HL-60 (cell line): ENCODE measurements around the gene MDFIC2.

ENCODE experiments used
- DNase-seq, 2 experiments: peaks; one replicate each; pipeline ENCODE4 v3.0.0-alpha.2; 2010 to 2020; ENCODE audit warnings: low read depth in 1 of 2, low spot score in 1 of 2
- H3K27ac ChIP-seq: fragments of 250-450 bp; sonication (Bioruptor Pico); replicated peaks from 2 replicates; pipeline ENCODE4 v1.5.1; 2020; ENCODE audit warnings: mild to moderate bottlenecking, moderate library complexity
- H3K27me3 ChIP-seq: fragments of 250-450 bp; sonication (Bioruptor Pico); 2 replicates; pipeline ENCODE4 v1.5.1; 2021; ENCODE audit warnings: mild to moderate bottlenecking, moderate library complexity; ENCODE audit not compliant: insufficient read depth, poor library complexity, severe bottlenecking
- H3K4me3 ChIP-seq: replicated peaks from 2 replicates; pipeline ENCODE4 v1.5.1; 2011; ENCODE audit warnings: mild to moderate bottlenecking, control low read depth, low read length; ENCODE audit not compliant: insufficient read depth
- GABPA ChIP-seq: IDR thresholded peaks from 2 replicates; pipeline ENCODE4 v1.6.1; 2012; ENCODE audit warnings: low read depth
- POLR2AphosphoS5 ChIP-seq: IDR thresholded peaks from 2 replicates; pipeline ENCODE4 v1.6.1; 2012; ENCODE audit warnings: low read depth
- SPI1 ChIP-seq: IDR thresholded peaks from 2 replicates; pipeline ENCODE4 v1.6.1; 2012; ENCODE audit warnings: low read depth, mild to moderate bottlenecking, borderline replicate concordance
- long read RNA-seq: library from polyadenylated mRNA; unstranded; transcript quantifications from one replicate; pipeline ENCODE4 v2.0.0, GENCODE V29; 2020
- TF ChIP-seq, protein P1 (sequence below): IDR thresholded peaks from one replicate; pipeline ENCODE4 v1.5.1; 2011; ENCODE audit warnings: low read length, control low read depth, inconsistent platforms; ENCODE audit not compliant: insufficient read depth
- TF ChIP-seq, protein P2 (sequence below): IDR thresholded peaks from 2 replicates; pipeline ENCODE4 v1.6.1; 2012; ENCODE audit warnings: low read depth; ENCODE audit not compliant: insufficient replicate concordance

Gene MDFIC2
- long read RNA-seq = 0 reads

DNA sequence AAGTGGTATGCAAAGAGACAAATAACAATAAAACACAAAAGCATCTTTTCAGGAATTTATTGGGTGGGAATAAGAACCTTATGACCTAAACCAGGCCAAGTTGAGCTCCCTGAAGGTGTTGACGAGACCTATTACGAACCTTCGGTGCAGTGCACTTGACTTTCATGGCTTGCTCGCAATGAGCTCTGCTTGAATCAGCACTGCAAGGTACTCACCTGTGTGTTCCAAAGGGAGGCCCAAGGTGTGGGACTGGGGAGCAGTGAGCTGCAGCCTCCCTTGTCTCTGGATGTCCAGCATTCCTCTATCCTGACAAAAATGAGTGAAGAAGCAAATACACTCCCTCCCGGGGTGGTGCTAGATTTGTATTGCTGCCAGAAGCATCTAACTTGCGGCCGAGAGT, at the start of gene MDFIC2:
MDFIC2 (minus strand) TSS at position 303 of the 400 bp plus-strand sequence. CDS start 665 bp downstream, outside the sequence.
- DNase-seq = no peak
- Histone ChIP-seq H3K4me3 (no peak within 1 kb of the TSS), H3K27me3 (no peaks in the 10 kb centered on the region), H3K27ac (no peak within 1 kb of the TSS)
- TF ChIP-seq SPI1 (no peak), GABPA (no peak), POLR2AphosphoS5 (no peak)
- TF ChIP-seq, protein P1, sequence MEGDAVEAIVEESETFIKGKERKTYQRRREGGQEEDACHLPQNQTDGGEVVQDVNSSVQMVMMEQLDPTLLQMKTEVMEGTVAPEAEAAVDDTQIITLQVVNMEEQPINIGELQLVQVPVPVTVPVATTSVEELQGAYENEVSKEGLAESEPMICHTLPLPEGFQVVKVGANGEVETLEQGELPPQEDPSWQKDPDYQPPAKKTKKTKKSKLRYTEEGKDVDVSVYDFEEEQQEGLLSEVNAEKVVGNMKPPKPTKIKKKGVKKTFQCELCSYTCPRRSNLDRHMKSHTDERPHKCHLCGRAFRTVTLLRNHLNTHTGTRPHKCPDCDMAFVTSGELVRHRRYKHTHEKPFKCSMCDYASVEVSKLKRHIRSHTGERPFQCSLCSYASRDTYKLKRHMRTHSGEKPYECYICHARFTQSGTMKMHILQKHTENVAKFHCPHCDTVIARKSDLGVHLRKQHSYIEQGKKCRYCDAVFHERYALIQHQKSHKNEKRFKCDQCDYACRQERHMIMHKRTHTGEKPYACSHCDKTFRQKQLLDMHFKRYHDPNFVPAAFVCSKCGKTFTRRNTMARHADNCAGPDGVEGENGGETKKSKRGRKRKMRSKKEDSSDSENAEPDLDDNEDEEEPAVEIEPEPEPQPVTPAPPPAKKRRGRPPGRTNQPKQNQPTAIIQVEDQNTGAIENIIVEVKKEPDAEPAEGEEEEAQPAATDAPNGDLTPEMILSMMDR = no peak
- TF ChIP-seq, protein P2, sequence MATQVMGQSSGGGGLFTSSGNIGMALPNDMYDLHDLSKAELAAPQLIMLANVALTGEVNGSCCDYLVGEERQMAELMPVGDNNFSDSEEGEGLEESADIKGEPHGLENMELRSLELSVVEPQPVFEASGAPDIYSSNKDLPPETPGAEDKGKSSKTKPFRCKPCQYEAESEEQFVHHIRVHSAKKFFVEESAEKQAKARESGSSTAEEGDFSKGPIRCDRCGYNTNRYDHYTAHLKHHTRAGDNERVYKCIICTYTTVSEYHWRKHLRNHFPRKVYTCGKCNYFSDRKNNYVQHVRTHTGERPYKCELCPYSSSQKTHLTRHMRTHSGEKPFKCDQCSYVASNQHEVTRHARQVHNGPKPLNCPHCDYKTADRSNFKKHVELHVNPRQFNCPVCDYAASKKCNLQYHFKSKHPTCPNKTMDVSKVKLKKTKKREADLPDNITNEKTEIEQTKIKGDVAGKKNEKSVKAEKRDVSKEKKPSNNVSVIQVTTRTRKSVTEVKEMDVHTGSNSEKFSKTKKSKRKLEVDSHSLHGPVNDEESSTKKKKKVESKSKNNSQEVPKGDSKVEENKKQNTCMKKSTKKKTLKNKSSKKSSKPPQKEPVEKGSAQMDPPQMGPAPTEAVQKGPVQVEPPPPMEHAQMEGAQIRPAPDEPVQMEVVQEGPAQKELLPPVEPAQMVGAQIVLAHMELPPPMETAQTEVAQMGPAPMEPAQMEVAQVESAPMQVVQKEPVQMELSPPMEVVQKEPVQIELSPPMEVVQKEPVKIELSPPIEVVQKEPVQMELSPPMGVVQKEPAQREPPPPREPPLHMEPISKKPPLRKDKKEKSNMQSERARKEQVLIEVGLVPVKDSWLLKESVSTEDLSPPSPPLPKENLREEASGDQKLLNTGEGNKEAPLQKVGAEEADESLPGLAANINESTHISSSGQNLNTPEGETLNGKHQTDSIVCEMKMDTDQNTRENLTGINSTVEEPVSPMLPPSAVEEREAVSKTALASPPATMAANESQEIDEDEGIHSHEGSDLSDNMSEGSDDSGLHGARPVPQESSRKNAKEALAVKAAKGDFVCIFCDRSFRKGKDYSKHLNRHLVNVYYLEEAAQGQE = no peak

DNA sequence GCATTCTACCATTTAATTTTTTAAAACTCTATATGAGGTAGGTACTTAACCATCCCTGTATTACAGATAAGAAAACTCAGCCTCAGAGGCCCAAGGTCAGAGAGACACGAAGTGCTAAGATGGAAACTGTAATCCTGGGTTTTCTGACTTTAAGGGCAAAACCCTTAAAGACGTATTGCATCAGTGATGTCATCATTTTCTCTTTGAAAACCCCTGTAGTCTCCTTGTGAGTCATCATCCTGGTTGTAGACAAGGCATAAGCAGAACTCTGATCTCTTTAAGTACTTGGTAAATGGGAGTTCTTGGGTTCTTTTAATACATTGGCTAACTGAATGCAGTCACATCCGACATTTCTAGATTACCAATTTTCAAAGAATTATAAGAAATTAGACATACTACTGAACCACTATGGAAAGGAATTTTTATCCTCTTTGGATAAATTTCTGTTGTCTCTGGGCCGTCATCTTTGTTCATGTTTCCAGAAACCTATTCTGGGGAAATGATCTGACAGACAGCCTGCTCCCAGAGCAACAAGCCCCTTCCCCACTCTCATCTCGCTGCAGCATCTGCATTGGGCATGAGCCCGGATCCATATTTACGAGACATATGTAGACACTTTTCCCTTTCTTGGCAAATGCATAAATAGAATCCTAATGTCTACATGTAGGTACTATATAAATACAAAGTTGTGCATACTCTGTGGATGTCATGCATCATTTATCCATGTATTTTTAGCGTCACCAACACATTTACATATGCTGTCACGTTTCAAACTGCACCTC, 48.7 kb upstream of the MDFIC2 start:
- no peak overlapping the region for H3K4me3 ChIP-seq
- no peak for TF ChIP-seq POLR2AphosphoS5
- TF ChIP-seq, protein P1 = no peak
- TF ChIP-seq GABPA = no peak
- TF ChIP-seq, protein P2 = no peak
- no peak for TF ChIP-seq SPI1
- no peak for DNase-seq
- H3K27ac ChIP-seq = no peak overlapping the region
- H3K27me3 ChIP-seq = no peaks in the 10 kb centered on the region

DNA sequence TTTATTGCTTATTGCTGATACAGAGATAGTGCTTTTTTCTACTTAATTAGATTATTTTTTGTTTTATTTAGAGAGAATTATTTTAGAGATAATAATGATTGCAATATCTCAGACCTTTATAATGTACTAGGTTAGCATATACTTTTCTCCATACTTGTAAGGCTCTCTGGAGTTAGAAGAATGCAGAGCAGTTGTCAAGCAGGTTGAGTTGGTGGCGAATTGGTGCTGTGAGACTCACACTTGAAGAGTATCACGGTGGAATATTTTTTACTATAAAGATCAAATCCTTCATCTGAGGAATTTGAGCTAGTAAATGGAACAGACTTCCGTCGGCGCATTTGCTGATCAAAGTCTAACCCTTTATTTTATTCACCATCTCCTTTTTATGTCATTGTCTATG, 47.3 kb upstream of the MDFIC2 start:
- TF ChIP-seq POLR2AphosphoS5 = no peak
- H3K4me3 ChIP-seq = no peak overlapping the region
- H3K27me3 ChIP-seq = no peaks in the 10 kb centered on the region
- H3K27ac ChIP-seq = no peak overlapping the region
- DNase-seq = no peak

DNA sequence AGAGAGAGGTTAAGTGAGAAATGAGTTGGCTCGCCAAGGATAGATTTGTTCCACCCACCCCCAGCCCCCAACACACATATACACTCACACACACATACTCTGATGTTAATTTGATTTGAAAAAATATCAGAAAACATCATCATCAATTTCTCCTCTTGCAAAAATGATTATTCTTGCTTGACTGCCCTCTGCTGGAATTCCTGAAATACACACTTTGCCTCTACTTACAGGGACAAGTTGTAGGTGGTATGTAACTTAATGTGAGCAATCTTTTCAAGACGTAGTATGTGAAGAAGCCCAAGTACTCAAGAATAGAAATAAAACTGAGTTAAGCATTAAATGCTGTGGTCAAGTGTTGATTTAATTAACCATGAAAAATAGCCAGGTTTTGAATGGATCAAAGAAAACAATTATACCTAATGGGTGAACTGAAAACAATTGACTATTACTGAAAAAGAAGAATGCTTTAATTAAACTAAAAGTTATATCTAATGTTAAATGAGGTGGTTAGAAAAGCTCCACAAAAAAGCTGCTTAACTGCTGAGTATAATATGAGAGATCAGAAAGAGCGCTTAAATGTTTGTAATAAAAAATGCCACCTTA, 46.6 kb upstream of the MDFIC2 start:
- no peaks in the 10 kb centered on the region for H3K27me3 ChIP-seq
- DNase-seq = peak in 1 of 2 experiments; percentile 2
- TF ChIP-seq GABPA (no peak), SPI1 (no peak)
- TF ChIP-seq, protein P1 = peak; percentile 41
- H3K4me3 ChIP-seq = no peak overlapping the region
- no peak overlapping the region for H3K27ac ChIP-seq
